Loucy (cell line): ENCODE data around the gene SHISAL2B.

ENCODE experiments used
- EZH2phosphoT487 ChIP-seq: fragments of 200-600 bp; IDR thresholded peaks from 2 replicates; pipeline ENCODE4 v1.6.1; 2018; ENCODE audit warnings: antibody characterized with exemption, mild to moderate bottlenecking, moderate library complexity, borderline replicate concordance
- TF ChIP-seq, protein P1 (sequence below): fragments of 200-600 bp; sonication (generic); conservative IDR thresholded peaks from 2 replicates; pipeline ENCODE4 v1.5.1; 2014; ENCODE audit warnings: mild to moderate bottlenecking, antibody characterized with exemption, low read length

DNA sequence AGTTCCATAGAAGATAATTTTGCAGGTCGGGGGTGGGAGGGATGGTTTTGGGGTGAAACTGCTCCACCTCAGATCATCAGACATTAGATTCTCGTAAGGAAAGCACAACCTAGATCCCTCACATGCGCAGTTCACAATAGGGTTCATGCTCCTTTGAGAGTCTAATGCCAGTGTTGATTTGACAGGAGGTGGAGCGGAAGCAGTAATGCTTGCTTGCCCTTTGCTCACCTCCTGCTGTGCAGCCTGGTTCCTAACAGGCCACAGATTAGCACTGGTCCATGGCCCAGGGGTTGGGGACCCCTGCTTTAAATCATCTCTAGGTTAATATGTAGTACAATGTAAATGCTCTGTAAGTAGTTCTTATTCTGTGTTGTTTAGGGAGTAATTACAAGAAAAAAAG lies 10.5 kb downstream of the SHISAL2B start:
- TF ChIP-seq, protein P1, sequence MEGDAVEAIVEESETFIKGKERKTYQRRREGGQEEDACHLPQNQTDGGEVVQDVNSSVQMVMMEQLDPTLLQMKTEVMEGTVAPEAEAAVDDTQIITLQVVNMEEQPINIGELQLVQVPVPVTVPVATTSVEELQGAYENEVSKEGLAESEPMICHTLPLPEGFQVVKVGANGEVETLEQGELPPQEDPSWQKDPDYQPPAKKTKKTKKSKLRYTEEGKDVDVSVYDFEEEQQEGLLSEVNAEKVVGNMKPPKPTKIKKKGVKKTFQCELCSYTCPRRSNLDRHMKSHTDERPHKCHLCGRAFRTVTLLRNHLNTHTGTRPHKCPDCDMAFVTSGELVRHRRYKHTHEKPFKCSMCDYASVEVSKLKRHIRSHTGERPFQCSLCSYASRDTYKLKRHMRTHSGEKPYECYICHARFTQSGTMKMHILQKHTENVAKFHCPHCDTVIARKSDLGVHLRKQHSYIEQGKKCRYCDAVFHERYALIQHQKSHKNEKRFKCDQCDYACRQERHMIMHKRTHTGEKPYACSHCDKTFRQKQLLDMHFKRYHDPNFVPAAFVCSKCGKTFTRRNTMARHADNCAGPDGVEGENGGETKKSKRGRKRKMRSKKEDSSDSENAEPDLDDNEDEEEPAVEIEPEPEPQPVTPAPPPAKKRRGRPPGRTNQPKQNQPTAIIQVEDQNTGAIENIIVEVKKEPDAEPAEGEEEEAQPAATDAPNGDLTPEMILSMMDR = no peak
- no peak for TF ChIP-seq EZH2phosphoT487
